ENCODE results near the gene ATP8B1. TPM values are rescaled to one million over a fixed set of nuclear protein-coding genes. Genes with fewer than 3 reads are reported as not detected.

The ATP8B1 gene
- total RNA-seq, 1 experiment from 2014 or later: 62.3 TPM

- DNase-seq: no peak
- Mint-ChIP-seq H3K4me1 (ENCODE audit: low read depth, unreplicated experiment) (peaks cover 14% of the 10 kb centered on the region), H3K36me3 (ENCODE audit: insufficient read depth, unreplicated experiment) (peaks cover 36% of the 10 kb centered on the region), H3K27me3 (ENCODE audit: unreplicated experiment) (no peaks in the 10 kb centered on the region), H3K4me3 (ENCODE audit: low read depth, unreplicated experiment) (no peak overlapping the region), H3K27ac (ENCODE audit: unreplicated experiment) (no peak overlapping the region), H3K9me3 (ENCODE audit: low read depth, unreplicated experiment) (no peaks in the 10 kb centered on the region)
- TF ChIP-seq CTCF (IDR thresholded peaks at IDR 0.05; ENCODE audit: unreplicated experiment): no peak
- intact Hi-C loops (cut with micrococcal nuclease; ENCODE audit: unreplicated experiment): no loop called here
- BruUV-seq (replicated peaks): no TSS peak
- CTCF ChIA-PET: no interaction called here
These were observed 105.7 kb downstream of the ATP8B1 start for GRCh38 chr18:57697426-57697825.

- H3K4me1 Mint-ChIP-seq (ENCODE audit: low read depth, unreplicated experiment): peaks cover 22% of the 10 kb centered on the region
- intact Hi-C loops (cut with micrococcal nuclease; ENCODE audit: unreplicated experiment): no loop called here
- no peaks in the 10 kb centered on the region for H3K9me3 Mint-ChIP-seq (ENCODE audit: low read depth, unreplicated experiment)
- no peak for TF ChIP-seq CTCF (IDR thresholded peaks at IDR 0.05; ENCODE audit: unreplicated experiment)
- CTCF ChIA-PET: no interaction called here
- no peak overlapping the region for H3K4me3 Mint-ChIP-seq (ENCODE audit: low read depth, unreplicated experiment)
- BruUV-seq (replicated peaks): no TSS peak
- no peaks in the 10 kb centered on the region for H3K27me3 Mint-ChIP-seq (ENCODE audit: unreplicated experiment)
- peaks cover 38% of the 10 kb centered on the region for H3K36me3 Mint-ChIP-seq (ENCODE audit: insufficient read depth, unreplicated experiment)
- no peak for DNase-seq
- no peak overlapping the region for H3K27ac Mint-ChIP-seq (ENCODE audit: unreplicated experiment)
These were observed 106.8 kb downstream of the ATP8B1 start for GRCh38 chr18:57696271-57696670.

GRCh38 chr18:57691363-57691762 lies 111.8 kb downstream of the ATP8B1 start:
- CTCF ChIA-PET: interaction anchor here (0.6 kb wide), 1 partner anchor 133 kb away, joined by 3 read pairs; no protein-coding TSS in a partner anchor
- no peak for DNase-seq
- Mint-ChIP-seq H3K4me3 (ENCODE audit: low read depth, unreplicated experiment) (no peak overlapping the region), H3K36me3 (ENCODE audit: insufficient read depth, unreplicated experiment) (peaks cover 51% of the 10 kb centered on the region), H3K9me3 (ENCODE audit: low read depth, unreplicated experiment) (no peaks in the 10 kb centered on the region), H3K27ac (ENCODE audit: unreplicated experiment) (no peak overlapping the region), H3K27me3 (ENCODE audit: unreplicated experiment) (no peaks in the 10 kb centered on the region), H3K4me1 (ENCODE audit: low read depth, unreplicated experiment) (peaks cover 37% of the 10 kb centered on the region)
- intact Hi-C loops (cut with micrococcal nuclease; ENCODE audit: unreplicated experiment): no loop called here
- no TSS peak for BruUV-seq (replicated peaks)
- TF ChIP-seq CTCF (IDR thresholded peaks at IDR 0.05; ENCODE audit: unreplicated experiment): no peak

- Mint-ChIP-seq H3K27ac (ENCODE audit: unreplicated experiment) (no peak overlapping the region), H3K36me3 (ENCODE audit: insufficient read depth, unreplicated experiment) (peaks cover 47% of the 10 kb centered on the region), H3K27me3 (ENCODE audit: unreplicated experiment) (no peaks in the 10 kb centered on the region), H3K9me3 (ENCODE audit: low read depth, unreplicated experiment) (no peaks in the 10 kb centered on the region), H3K4me3 (ENCODE audit: low read depth, unreplicated experiment) (no peak overlapping the region), H3K4me1 (ENCODE audit: low read depth, unreplicated experiment) (peaks cover 23% of the 10 kb centered on the region)
- DNase-seq: no peak
- no TSS peak for BruUV-seq (replicated peaks)
- intact Hi-C loops (cut with micrococcal nuclease; ENCODE audit: unreplicated experiment): no loop called here
- no peak for TF ChIP-seq CTCF (IDR thresholded peaks at IDR 0.05; ENCODE audit: unreplicated experiment)
- CTCF ChIA-PET: no interaction called here
These were observed 115.1 kb downstream of the ATP8B1 start for GRCh38 chr18:57687970-57688369.
